GM18499 (cell line): ENCODE results near the gene SHISAL1.

ENCODE experiments used
- ATAC-seq: cut with Tn5 transposase; IDR thresholded peaks from one replicate; pipeline ENCODE4 v1.9.1; 2021; ENCODE audit warnings: moderate number of reproducible peaks; ENCODE audit not compliant: insufficient read depth, unreplicated experiment

Gene SHISAL1

GRCh38 chr22:44312766-44313165 is at the start of gene SHISAL1:
TSS of gene SHISAL1 (minus strand) at chr22:44312951. CDS start at chr22:44300945, 12,006 bp downstream.
- ATAC-seq, result no peak

- ATAC-seq, result no peak
Measured at GRCh38 chr22:44361391-44362126, 48.8 kb upstream of the SHISAL1 start.

- ATAC-seq, result no peak
Measured at GRCh38 chr22:44360668-44361381, 48.1 kb upstream of the SHISAL1 start.

- no peak for ATAC-seq
Measured at GRCh38 chr22:44360306-44360667, 47.5 kb upstream of the SHISAL1 start.

- no peak for ATAC-seq
Measured at GRCh38 chr22:44359496-44360110, 46.9 kb upstream of the SHISAL1 start.

- ATAC-seq, result no peak
Measured at GRCh38 chr22:44358709-44359440, 46.1 kb upstream of the SHISAL1 start.

- ATAC-seq, result no peak
Measured at GRCh38 chr22:44357966-44358465, 45.3 kb upstream of the SHISAL1 start.

GRCh38 chr22:44357296-44357965 is 44.7 kb upstream of the SHISAL1 start:
- ATAC-seq, result no peak

GRCh38 chr22:44355716-44356070 is 42.9 kb upstream of the SHISAL1 start:
- ATAC-seq, result no peak

- ATAC-seq, result no peak
Measured at GRCh38 chr22:44354288-44354687, 41.5 kb upstream of the SHISAL1 start.

- ATAC-seq, result no peak
Measured at GRCh38 chr22:44353041-44353440, 40.3 kb upstream of the SHISAL1 start.

- ATAC-seq, result no peak
Measured at GRCh38 chr22:44352378-44353035, 39.8 kb upstream of the SHISAL1 start.

GRCh38 chr22:44351685-44352377 is 39.1 kb upstream of the SHISAL1 start:
- ATAC-seq, result no peak

GRCh38 chr22:44351037-44351436 is 38.3 kb upstream of the SHISAL1 start:
- no peak for ATAC-seq

GRCh38 chr22:44349594-44349993 is 36.8 kb upstream of the SHISAL1 start:
- no peak for ATAC-seq

- ATAC-seq, result no peak
Measured at GRCh38 chr22:44348971-44349560, 36.3 kb upstream of the SHISAL1 start.

- ATAC-seq, result no peak
Measured at GRCh38 chr22:44347549-44347948, 34.8 kb upstream of the SHISAL1 start.

- no peak for ATAC-seq
Measured at GRCh38 chr22:44347080-44347479, 34.3 kb upstream of the SHISAL1 start.

GRCh38 chr22:44345872-44346271 is 33.1 kb upstream of the SHISAL1 start:
- ATAC-seq, result no peak
